Gastrocnemius medialis (tissue), 4 donors: ENCODE results near the gene CASKIN2. TPM values are rescaled to one million over a fixed set of nuclear protein-coding genes. Genes with fewer than 3 reads are reported as not detected.

Experiments used
- ATAC-seq, 2 donors: fragments of 150-250 bp; one replicate each; pipeline ENCODE4 v1.9.1; 2016
- DNase-seq, 2 donors: peaks; one replicate each; pipeline ENCODE4 v3.0.0-alpha.2; 2019
- H3K27ac ChIP-seq, 4 donors: fragments of 200-600 bp; sonication (generic); 1 replicate in 1 of 4; 2 replicates in 3 of 4; pipeline ENCODE4 v1.5.1; 2016 to 2018; ENCODE audit warnings: mild to moderate bottlenecking in 2 of 4, moderate library complexity in 1 of 4
- H3K27me3 ChIP-seq, 3 donors: fragments of 200-600 bp; sonication (generic) in 2 of 3; 1 replicate in 1 of 3; 2 replicates in 2 of 3; pipeline versions ENCODE4 v1.5.1 to v1.6.0; 2016 to 2019; ENCODE audit warnings: mild to moderate bottlenecking in 1 of 3, moderate library complexity in 1 of 3
- H3K36me3 ChIP-seq, 2 donors: fragments of 200-600 bp; sonication (generic) in 1 of 2; one replicate each; pipeline ENCODE4 v1.5.1; 2017 to 2018
- H3K4me1 ChIP-seq, 2 donors: fragments of 200-600 bp; sonication (generic) in 1 of 2; one replicate each; pipeline ENCODE4 v1.5.1; 2016 to 2017; ENCODE audit warnings: mild to moderate bottlenecking in 2 of 2
- H3K4me3 ChIP-seq, 4 donors: fragments of 200-600 bp; sonication (generic) in 3 of 4; 1 replicate in 1 of 4; 2 replicates in 3 of 4; pipeline ENCODE4 v1.5.1; 2016 to 2019; ENCODE audit warnings: mild to moderate bottlenecking in 2 of 4
- H3K9me3 ChIP-seq, 3 donors: fragments of 200-600 bp; sonication (generic) in 2 of 3; 1 replicate in 1 of 3; 2 replicates in 2 of 3; pipeline ENCODE4 v1.5.1; 2016 to 2019
- CTCF ChIP-seq, 5 experiments: fragments of 450-650 bp in 3 of 5; fragments of 200-600 bp in 2 of 5; sonication (generic) in 2 of 5; IDR thresholded peaks in 4 of 5; conservative IDR thresholded peaks in 1 of 5; 1 replicate in 4 of 5; 2 replicates in 1 of 5; pipeline ENCODE4 v1.5.1; 2016 to 2019; ENCODE audit warnings: antibody characterized with exemption in 5 of 5, mild to moderate bottlenecking in 3 of 5, moderate library complexity in 3 of 5
- POLR2A ChIP-seq, 2 donors: fragments of 450-650 bp; IDR thresholded peaks; one replicate each; pipeline ENCODE4 v1.6.1; 2017; ENCODE audit warnings: antibody characterized with exemption in 2 of 2, mild to moderate bottlenecking in 2 of 2, moderate library complexity in 2 of 2
- in situ Hi-C, 4 donors: fragments of 200-750 bp; cut with MboI; loops; one replicate each; pipeline versions ENCODE4 v1.15.0 to v1.8.0; 2017; ENCODE audit warnings: low sequenced_read_pairs in 4 of 4
- intact Hi-C: fragments of 100-400 bp; cut with DNase I; formaldehyde crosslinking; loops from one replicate; pipeline ENCODE4 v1.15.1; 2023; ENCODE audit warnings: low total_unique reads
- total RNA-seq, 4 donors: library from RNA; depleted of rRNA; stranded (reverse); fragments of >200 nt; gene quantifications; one replicate each; pipeline versions ENCODE4 v1.1.0 to v1.2.3, GENCODE V29; 2016

CASKIN2 gene
- total RNA-seq, 4 donors from 2014 or later: 11.3 to 24.1 (median 16.8) TPM

GRCh38 chr17:75552425-75553294 lies 37.3 kb upstream of the CASKIN2 start:
- intact Hi-C loops (loop anchor here (1.0 kb wide), 1 partner anchor 49 kb away; no protein-coding TSS in a partner anchor), in situ Hi-C loops (no loop called here)
- Histone ChIP-seq H3K4me3 (no peak overlapping the region), H3K4me1 (peaks cover 0 to 4% of the 10 kb centered on the region in 2 donors), H3K27ac (no peak overlapping the region), H3K27me3 (no peaks in the 10 kb centered on the region), H3K36me3 (no peaks in the 10 kb centered on the region), H3K9me3 (no peaks in the 10 kb centered on the region)
- ATAC-seq (no peak), DNase-seq (no peak)
- no peak for TF ChIP-seq POLR2A (IDR thresholded peaks at IDR 0.05)
- TF ChIP-seq CTCF (IDR thresholded peaks at IDR 0.05 in 4 of 5, conservative IDR thresholded peaks at IDR 0.05 in 1 of 5): no peak

- in situ Hi-C loops (no loop called here), intact Hi-C loops (no loop called here)
- Histone ChIP-seq H3K27me3 (no peaks in the 10 kb centered on the region), H3K9me3 (no peaks in the 10 kb centered on the region), H3K4me1 (peaks cover 0 to 4% of the 10 kb centered on the region in 2 donors), H3K4me3 (no peak overlapping the region), H3K27ac (no peak overlapping the region), H3K36me3 (no peaks in the 10 kb centered on the region)
- TF ChIP-seq POLR2A (IDR thresholded peaks at IDR 0.05) (no peak), CTCF (IDR thresholded peaks at IDR 0.05 in 4 of 5, conservative IDR thresholded peaks at IDR 0.05 in 1 of 5) (no peak)
- ATAC-seq (no peak), DNase-seq (no peak)
These were observed 35.9 kb upstream of the CASKIN2 start for GRCh38 chr17:75551266-75551665.

- TF ChIP-seq CTCF (IDR thresholded peaks at IDR 0.05 in 4 of 5, conservative IDR thresholded peaks at IDR 0.05 in 1 of 5) (no peak), POLR2A (IDR thresholded peaks at IDR 0.05) (no peak)
- intact Hi-C loops: no loop called here
- Histone ChIP-seq H3K9me3 (no peaks in the 10 kb centered on the region), H3K4me1 (peaks cover 0 to 4% of the 10 kb centered on the region in 2 donors), H3K36me3 (no peaks in the 10 kb centered on the region), H3K27ac (no peak overlapping the region), H3K27me3 (no peaks in the 10 kb centered on the region), H3K4me3 (no peak overlapping the region)
- no peak for ATAC-seq
- in situ Hi-C loops: no loop called here
- DNase-seq: no peak
These were observed 34.8 kb upstream of the CASKIN2 start for GRCh38 chr17:75550139-75550465.

- H3K27ac ChIP-seq: peak overlapping the region in 1 of 4 donors; percentile 20
- in situ Hi-C loops: loop anchor here in 3 of 4 donors (25.0 kb wide), 1 partner anchor 237 kb away; no protein-coding TSS in a partner anchor
- no peaks in the 10 kb centered on the region for H3K36me3 ChIP-seq
- peaks cover 0 to 4% of the 10 kb centered on the region in 2 donors for H3K4me1 ChIP-seq
- peak in 1 of 2 donors; percentile 21 for DNase-seq
- ATAC-seq: peak in 1 of 2 donors; percentile 53
- TF ChIP-seq CTCF (IDR thresholded peaks at IDR 0.05 in 4 of 5, conservative IDR thresholded peaks at IDR 0.05 in 1 of 5) (no peak), POLR2A (IDR thresholded peaks at IDR 0.05) (no peak)
- no peak overlapping the region for H3K4me3 ChIP-seq
- no peaks in the 10 kb centered on the region for H3K9me3 ChIP-seq
- no peaks in the 10 kb centered on the region for H3K27me3 ChIP-seq
- intact Hi-C loops: no loop called here
These were observed 34.2 kb upstream of the CASKIN2 start for GRCh38 chr17:75549246-75550138.
